Activated naive CD8-positive, alpha-beta T cell treated with anti-CD3 and anti-CD28 coated beads for 36 hours (primary cell): ENCODE data around the gene HDAC4. TPM values are rescaled to one million over a fixed set of nuclear protein-coding genes. Genes with fewer than 3 reads are reported as not detected.

Source experiments
- DNase-seq: peaks from one replicate; pipeline ENCODE4 v3.0.0; 2021
- H3K27ac Mint-ChIP-seq: one replicate; pipeline ENCODE4 v1.8.0; 2022; ENCODE audit warnings: mild to moderate bottlenecking, moderate library complexity, mixed read lengths
- H3K27me3 Mint-ChIP-seq: one replicate; pipeline ENCODE4 v1.8.0; 2022; ENCODE audit warnings: mild to moderate bottlenecking, mixed read lengths
- H3K36me3 Mint-ChIP-seq: one replicate; pipeline ENCODE4 v1.8.0; 2021; ENCODE audit warnings: mild to moderate bottlenecking, mixed read lengths
- H3K4me1 Mint-ChIP-seq: one replicate; pipeline ENCODE4 v1.8.0; 2021; ENCODE audit warnings: mixed read lengths
- H3K4me3 Mint-ChIP-seq: one replicate; pipeline ENCODE4 v1.8.0; 2022; ENCODE audit warnings: mild to moderate bottlenecking, moderate library complexity, mixed read lengths
- H3K9me3 Mint-ChIP-seq: one replicate; pipeline ENCODE4 v1.8.0; 2022; ENCODE audit warnings: mixed read lengths
- total RNA-seq, 2 experiments: library from RNA; stranded (reverse); gene quantifications; one replicate each; pipeline ENCODE4 v1.2.3, GENCODE V29; 2021

HDAC4 gene
- total RNA-seq, 2 experiments from 2014 or later: 19.1 to 20.2 TPM

DNA sequence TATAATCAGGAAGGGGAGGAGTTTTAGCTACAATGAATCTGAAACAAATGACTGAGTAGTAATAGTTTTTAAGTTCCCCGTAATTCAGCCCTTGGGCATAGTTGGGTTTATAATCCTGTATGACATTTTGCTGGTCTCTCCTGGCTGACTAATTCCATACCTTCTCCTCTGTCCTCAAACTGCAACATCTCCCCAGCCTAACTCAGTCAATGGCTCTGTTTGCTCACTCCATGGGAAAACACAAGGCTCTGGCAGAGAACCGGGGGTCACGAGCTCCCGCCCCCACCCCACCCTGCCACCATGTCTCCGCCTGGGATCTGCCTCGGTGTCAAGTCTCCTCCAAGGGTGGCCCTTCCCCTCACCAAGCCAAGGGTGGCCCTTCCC, 168.6 kb downstream of the HDAC4 start:
- peak overlapping the region; percentile 70 for H3K27ac Mint-ChIP-seq
- DNase-seq: no peak
- H3K36me3 Mint-ChIP-seq: no peaks in the 10 kb centered on the region
- no peaks in the 10 kb centered on the region for H3K27me3 Mint-ChIP-seq
- H3K4me3 Mint-ChIP-seq: peak overlapping the region; percentile 43
- H3K4me1 Mint-ChIP-seq: peaks cover 45% of the 10 kb centered on the region
- no peaks in the 10 kb centered on the region for H3K9me3 Mint-ChIP-seq

- Mint-ChIP-seq H3K4me1 (peaks cover 45% of the 10 kb centered on the region), H3K36me3 (no peaks in the 10 kb centered on the region), H3K9me3 (no peaks in the 10 kb centered on the region), H3K27ac (peak overlapping the region; percentile 85), H3K4me3 (peak overlapping the region; percentile 59), H3K27me3 (no peaks in the 10 kb centered on the region)
- no peak for DNase-seq
Measured at GRCh38 chr2:239231231-239232194, 169.3 kb downstream of the HDAC4 start.

DNA sequence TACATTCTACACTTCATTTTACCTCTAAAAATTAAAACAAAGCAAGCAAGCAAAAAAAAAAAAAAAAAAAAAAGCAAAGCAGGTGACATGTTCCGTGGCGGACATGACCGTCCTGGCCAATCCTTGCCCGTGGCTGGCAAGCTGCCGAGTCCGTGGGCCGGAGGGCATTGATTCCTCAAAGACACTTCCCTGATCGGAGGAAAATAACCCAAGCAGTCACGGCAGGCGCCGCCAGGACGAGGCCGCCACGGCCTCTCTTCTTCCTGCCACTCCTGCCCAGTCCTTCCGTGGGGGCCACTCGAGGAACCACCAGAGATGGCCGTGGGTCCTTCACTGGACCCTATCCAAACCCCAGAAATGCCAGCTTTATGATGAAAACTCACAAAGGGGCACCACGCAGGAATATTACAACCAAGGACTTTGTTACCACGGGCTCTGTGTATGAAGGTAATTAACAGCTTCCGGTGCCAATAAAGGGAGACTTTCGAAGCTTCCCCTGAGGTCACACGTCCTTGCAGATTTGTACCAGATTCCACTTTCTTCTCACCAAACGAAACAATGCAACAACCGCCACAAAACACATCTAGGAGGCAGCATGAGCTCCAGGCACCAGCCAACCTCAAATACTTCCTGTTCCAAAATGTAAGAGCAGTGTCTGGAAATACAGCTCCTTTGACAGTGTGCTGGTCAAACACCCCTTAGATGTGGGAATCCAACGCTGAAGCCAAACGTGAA, 170.3 kb downstream of the HDAC4 start:
- Mint-ChIP-seq H3K27me3 (no peaks in the 10 kb centered on the region), H3K9me3 (no peaks in the 10 kb centered on the region), H3K4me1 (peaks cover 51% of the 10 kb centered on the region), H3K4me3 (peak overlapping the region; percentile 59), H3K27ac (peak overlapping the region; percentile 85), H3K36me3 (no peaks in the 10 kb centered on the region)
- DNase-seq: no peak

GRCh38 chr2:239229545-239230279, 171.1 kb downstream of the HDAC4 start:
- no peaks in the 10 kb centered on the region for H3K36me3 Mint-ChIP-seq
- H3K9me3 Mint-ChIP-seq: no peaks in the 10 kb centered on the region
- no peaks in the 10 kb centered on the region for H3K27me3 Mint-ChIP-seq
- no peak overlapping the region for H3K4me3 Mint-ChIP-seq
- no peak overlapping the region for H3K27ac Mint-ChIP-seq
- H3K4me1 Mint-ChIP-seq: peaks cover 52% of the 10 kb centered on the region
- no peak for DNase-seq

DNA sequence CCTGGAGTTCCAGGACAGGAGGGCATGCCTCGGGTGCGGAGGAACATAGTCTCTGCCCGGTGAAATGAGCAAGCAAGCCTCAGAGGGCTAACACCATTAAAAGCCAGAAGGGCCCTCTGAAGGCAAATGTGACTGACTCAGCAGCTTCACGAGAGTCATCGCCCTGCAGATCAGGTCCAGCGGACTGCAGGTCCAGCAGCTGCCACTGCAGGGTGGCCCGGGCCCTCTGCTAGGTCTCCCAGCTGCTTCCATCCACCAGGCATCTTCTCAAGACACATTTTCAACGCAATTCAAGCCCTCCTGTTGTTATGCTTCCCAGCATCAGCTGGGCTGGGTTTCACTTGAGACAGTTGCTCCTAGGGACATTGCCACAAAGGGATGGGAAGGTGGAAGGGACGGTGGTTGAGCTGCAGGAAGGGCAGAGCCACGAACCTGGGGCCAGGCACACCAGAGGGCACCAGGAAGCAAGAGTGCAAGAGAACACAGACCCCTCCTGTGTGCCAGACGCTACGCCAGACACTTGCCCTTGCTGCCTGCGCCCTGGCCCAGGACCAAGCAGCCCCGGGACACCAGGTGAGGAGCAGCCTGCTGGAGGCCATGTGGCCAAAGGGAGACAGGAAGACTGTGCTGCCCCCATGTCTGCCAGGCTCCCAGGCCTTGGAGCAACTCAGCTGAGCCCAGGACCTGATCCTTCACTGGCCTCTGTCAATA, 173.0 kb downstream of the HDAC4 start:
- H3K9me3 Mint-ChIP-seq: no peaks in the 10 kb centered on the region
- peak overlapping the region; percentile 7 for H3K27ac Mint-ChIP-seq
- no peaks in the 10 kb centered on the region for H3K36me3 Mint-ChIP-seq
- no peak overlapping the region for H3K4me3 Mint-ChIP-seq
- H3K4me1 Mint-ChIP-seq: peaks cover 55% of the 10 kb centered on the region
- H3K27me3 Mint-ChIP-seq: no peaks in the 10 kb centered on the region
- DNase-seq: no peak

GRCh38 chr2:239226677-239227581, 173.9 kb downstream of the HDAC4 start:
- H3K27me3 Mint-ChIP-seq: no peaks in the 10 kb centered on the region

DNA sequence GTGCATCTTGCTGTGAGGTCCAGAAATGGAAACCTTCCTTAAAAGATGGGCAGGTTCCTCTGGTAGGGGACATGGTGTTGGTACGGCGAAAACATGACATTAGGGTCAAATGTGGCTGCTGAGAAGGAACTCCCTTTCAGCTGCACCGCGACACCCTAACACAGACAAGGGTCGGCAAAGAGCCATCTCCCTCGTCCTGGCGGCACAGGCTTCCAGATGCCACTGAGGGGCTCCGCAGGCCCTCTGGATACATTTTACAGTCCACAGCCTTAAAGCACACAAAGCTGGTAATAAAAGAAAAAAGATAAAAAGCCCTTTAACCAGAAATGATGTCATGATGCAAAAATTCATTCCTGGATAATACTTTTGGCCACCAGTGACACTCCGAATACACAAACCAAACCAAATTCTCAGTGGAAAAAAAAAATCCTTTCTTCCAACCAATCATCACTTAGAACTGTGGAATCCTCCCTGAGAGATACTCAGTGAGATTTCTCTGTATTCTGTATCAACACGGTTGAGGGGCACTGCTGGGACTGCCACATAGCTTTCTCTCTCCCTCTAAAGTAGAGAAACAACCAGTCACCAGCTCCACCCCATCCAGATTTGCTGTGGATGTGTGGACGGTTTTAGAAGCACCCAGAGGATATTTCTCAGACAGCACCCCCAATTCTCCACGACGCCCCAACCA, 174.8 kb downstream of the HDAC4 start:
- H3K4me1 Mint-ChIP-seq: peaks cover 65% of the 10 kb centered on the region
- peak overlapping the region; percentile 48 for H3K27ac Mint-ChIP-seq
- no peaks in the 10 kb centered on the region for H3K27me3 Mint-ChIP-seq
- no peak for DNase-seq
- H3K36me3 Mint-ChIP-seq: no peaks in the 10 kb centered on the region
- H3K4me3 Mint-ChIP-seq: peak overlapping the region; percentile 37
- no peaks in the 10 kb centered on the region for H3K9me3 Mint-ChIP-seq

More at GRCh38 chr2:239226677-239227581, 173.9 kb downstream of the HDAC4 start:
- Mint-ChIP-seq H3K27ac (peak overlapping the region; percentile 48), H3K4me3 (no peak overlapping the region), H3K4me1 (peaks cover 61% of the 10 kb centered on the region), H3K9me3 (no peaks in the 10 kb centered on the region), H3K36me3 (no peaks in the 10 kb centered on the region)
- DNase-seq: no peak

DNA sequence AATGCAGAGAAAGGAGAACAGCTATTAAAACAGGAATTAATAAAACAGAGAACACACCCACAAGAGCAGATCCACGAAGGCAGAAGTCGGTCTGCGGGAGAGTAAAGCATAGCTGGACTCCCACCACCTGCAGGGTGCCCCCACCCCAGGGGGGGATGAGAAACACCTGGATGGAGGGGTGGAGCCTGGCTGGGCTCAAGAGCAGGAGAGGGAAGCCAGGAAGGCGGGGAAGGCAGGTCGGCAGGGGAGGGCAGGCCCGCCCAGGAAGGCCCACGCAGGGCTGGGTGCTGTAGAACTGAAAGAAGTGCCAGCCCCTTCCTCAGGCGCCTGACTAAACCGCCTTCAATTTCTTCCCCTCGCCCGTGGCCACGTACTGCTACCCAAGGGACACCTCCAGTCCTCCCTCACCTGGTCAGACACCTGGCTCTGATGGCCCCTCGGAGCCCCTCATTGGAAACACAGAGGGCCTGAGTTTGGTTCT, 175.4 kb downstream of the HDAC4 start:
- peak overlapping the region; percentile 37 for H3K4me3 Mint-ChIP-seq
- DNase-seq: no peak
- H3K27me3 Mint-ChIP-seq: no peaks in the 10 kb centered on the region
- H3K36me3 Mint-ChIP-seq: no peaks in the 10 kb centered on the region
- H3K4me1 Mint-ChIP-seq: peaks cover 63% of the 10 kb centered on the region
- peak overlapping the region; percentile 54 for H3K27ac Mint-ChIP-seq
- H3K9me3 Mint-ChIP-seq: no peaks in the 10 kb centered on the region

DNA sequence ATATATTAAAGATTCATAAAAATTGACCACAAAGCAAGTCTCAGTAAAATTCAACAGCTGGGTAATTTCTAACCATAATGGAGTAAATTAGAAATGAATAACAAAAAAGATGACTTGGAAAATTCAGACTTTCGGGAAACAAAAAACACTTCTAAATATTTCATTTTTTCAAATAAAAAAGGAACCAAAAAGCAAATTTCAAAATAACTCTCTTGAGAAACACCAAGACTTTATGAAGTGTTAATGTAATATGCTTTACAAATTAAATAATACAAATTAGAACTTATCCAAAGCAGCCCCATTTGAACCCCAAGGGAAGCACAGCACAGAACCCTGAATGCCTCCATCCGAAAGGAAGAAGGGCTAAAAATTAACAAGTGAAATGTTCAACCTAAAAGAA, 175.9 kb downstream of the HDAC4 start:
- Mint-ChIP-seq H3K27ac (peak overlapping the region; percentile 54), H3K9me3 (no peaks in the 10 kb centered on the region), H3K4me3 (peak overlapping the region; percentile 23), H3K4me1 (peaks cover 63% of the 10 kb centered on the region), H3K27me3 (no peaks in the 10 kb centered on the region), H3K36me3 (peaks cover 2% of the 10 kb centered on the region)
- DNase-seq: no peak

DNA sequence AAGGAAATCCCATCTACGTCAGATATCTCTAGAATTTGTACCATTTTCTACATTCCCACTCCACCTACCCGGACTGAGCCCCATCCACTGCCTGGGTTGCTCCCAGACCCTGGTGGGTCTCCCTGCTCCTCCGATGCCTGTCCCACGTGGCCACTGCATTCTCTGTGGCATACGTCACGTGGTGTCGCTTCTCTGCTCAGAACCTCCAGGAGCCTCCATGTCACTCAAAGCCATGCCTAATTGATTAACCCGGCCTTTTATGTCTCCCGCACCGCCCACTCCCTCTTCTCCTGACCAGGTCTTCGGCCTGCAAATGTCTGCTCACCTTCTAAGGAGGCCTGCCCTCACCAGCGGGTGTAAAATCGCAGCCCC, 176.6 kb downstream of the HDAC4 start:
- Mint-ChIP-seq H3K4me3 (no peak overlapping the region), H3K27ac (no peak overlapping the region), H3K4me1 (peaks cover 63% of the 10 kb centered on the region), H3K36me3 (peaks cover 3% of the 10 kb centered on the region), H3K27me3 (no peaks in the 10 kb centered on the region), H3K9me3 (peaks cover under 1% of the 10 kb centered on the region)
- DNase-seq: no peak

DNA sequence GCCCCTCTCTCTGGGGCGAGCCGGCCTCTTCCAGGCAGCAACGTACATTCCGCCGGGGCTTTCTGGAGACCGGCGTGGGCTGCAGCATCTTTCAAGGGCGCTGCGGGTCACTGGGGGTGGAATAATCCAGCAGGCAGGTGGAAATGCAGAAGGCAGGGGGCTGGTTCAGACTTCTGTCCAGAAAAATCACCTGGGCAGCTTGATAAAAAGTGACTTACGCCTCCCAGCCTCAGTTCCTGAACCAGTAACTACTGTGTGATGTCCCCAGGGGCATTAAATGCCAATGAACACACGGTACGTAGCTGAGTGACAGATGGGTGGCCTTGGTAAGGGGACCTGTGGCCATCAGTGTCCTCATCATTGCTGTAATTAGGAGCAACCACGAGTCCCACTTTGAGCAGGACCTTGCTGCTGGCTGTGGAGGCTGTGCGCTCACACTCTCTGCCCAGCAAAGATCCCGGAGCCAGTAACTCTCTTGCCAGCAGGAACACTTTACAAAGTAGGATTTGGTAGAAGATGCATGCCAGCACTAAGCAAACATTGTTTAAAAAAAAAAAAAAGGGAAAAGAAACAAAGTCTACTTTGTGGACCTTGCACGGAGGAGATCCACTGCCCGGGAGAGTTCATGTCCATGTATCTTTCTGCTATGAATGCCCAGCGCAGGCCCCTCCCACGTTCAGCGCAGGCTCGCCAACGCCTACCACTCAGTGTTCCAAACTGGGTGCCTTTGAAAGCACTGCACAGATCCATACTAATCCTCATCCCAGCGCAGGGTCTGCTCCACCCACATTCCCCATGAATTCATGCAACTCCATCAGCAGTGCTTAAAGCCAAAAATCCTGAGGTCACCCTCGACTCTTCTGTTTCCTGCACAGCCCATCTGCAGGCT, 177.3 kb downstream of the HDAC4 start:
- peaks cover 63% of the 10 kb centered on the region for H3K4me1 Mint-ChIP-seq

GRCh38 chr2:239222706-239223309, 178.0 kb downstream of the HDAC4 start:
- no peak for DNase-seq
- Mint-ChIP-seq H3K4me3 (peak overlapping the region; percentile 65), H3K27ac (peak overlapping the region; percentile 86)

More for the DNA sequence above, 177.3 kb downstream of the HDAC4 start:
- DNase-seq: no peak
- H3K4me3 Mint-ChIP-seq: no peak overlapping the region
- peak overlapping the region; percentile 86 for H3K27ac Mint-ChIP-seq
- no peaks in the 10 kb centered on the region for H3K27me3 Mint-ChIP-seq
- H3K9me3 Mint-ChIP-seq: peaks cover 1% of the 10 kb centered on the region
- peaks cover 5% of the 10 kb centered on the region for H3K36me3 Mint-ChIP-seq

More at GRCh38 chr2:239222706-239223309, 178.0 kb downstream of the HDAC4 start:
- Mint-ChIP-seq H3K4me1 (peaks cover 57% of the 10 kb centered on the region), H3K27me3 (no peaks in the 10 kb centered on the region), H3K9me3 (peaks cover 1% of the 10 kb centered on the region), H3K36me3 (peaks cover 5% of the 10 kb centered on the region)
